Peyer's patch (tissue), 4 donors: ENCODE data around the gene KRTAP5-3. TPM values are rescaled to one million over a fixed set of nuclear protein-coding genes. Genes with fewer than 3 reads are reported as not detected.

Source experiments
- DNase-seq, 3 donors: peaks; one replicate each; pipeline ENCODE4 v3.0.0-alpha.2; 2017 to 2019
- H3K27ac ChIP-seq, 4 donors: fragments of 200-600 bp; sonication (generic); one replicate each; pipeline ENCODE4 v1.5.1; 2016 to 2019
- H3K27me3 ChIP-seq, 2 donors: fragments of 200-600 bp; sonication (generic); one replicate each; pipeline ENCODE4 v1.5.1; 2019
- H3K36me3 ChIP-seq, 3 donors: fragments of 200-600 bp; sonication (generic); one replicate each; pipeline ENCODE4 v1.5.1; 2016 to 2019
- H3K4me1 ChIP-seq, 4 donors: fragments of 200-600 bp; sonication (generic); one replicate each; pipeline ENCODE4 v1.5.1; 2016 to 2019
- H3K4me3 ChIP-seq, 4 donors: fragments of 200-600 bp; sonication (generic); 1 replicate in 3 of 4; 2 replicates in 1 of 4; pipeline ENCODE4 v1.5.1; 2016 to 2019; ENCODE audit warnings: mild to moderate bottlenecking in 1 of 4
- H3K9me3 ChIP-seq, 4 donors: fragments of 200-600 bp; sonication (generic); one replicate each; pipeline ENCODE4 v1.5.1; 2016 to 2019; ENCODE audit warnings: mild to moderate bottlenecking in 1 of 4
- POLR2A ChIP-seq, 2 donors: fragments of 450-650 bp; IDR thresholded peaks; one replicate each; pipeline ENCODE4 v1.5.1; 2017; ENCODE audit warnings: antibody characterized with exemption in 2 of 2, mild to moderate bottlenecking in 2 of 2, moderate library complexity in 2 of 2
- total RNA-seq, 4 donors: library from RNA; depleted of rRNA; stranded (reverse); fragments of >200 nt; gene quantifications; one replicate each; pipeline ENCODE4 v1.1.0, GENCODE V29; 2016
- TF ChIP-seq, protein P1 (sequence below), 6 experiments: fragments of 450-650 bp in 4 of 6; fragments of 200-600 bp in 2 of 6; sonication (generic) in 1 of 6; IDR thresholded peaks; one replicate each; pipeline ENCODE4 v1.5.1; 2017 to 2019; ENCODE audit warnings: antibody characterized with exemption in 6 of 6, mild to moderate bottlenecking in 3 of 6, moderate library complexity in 1 of 6

KRTAP5-3 gene
- total RNA-seq, 4 donors from 2014 or later = not detected

DNA sequence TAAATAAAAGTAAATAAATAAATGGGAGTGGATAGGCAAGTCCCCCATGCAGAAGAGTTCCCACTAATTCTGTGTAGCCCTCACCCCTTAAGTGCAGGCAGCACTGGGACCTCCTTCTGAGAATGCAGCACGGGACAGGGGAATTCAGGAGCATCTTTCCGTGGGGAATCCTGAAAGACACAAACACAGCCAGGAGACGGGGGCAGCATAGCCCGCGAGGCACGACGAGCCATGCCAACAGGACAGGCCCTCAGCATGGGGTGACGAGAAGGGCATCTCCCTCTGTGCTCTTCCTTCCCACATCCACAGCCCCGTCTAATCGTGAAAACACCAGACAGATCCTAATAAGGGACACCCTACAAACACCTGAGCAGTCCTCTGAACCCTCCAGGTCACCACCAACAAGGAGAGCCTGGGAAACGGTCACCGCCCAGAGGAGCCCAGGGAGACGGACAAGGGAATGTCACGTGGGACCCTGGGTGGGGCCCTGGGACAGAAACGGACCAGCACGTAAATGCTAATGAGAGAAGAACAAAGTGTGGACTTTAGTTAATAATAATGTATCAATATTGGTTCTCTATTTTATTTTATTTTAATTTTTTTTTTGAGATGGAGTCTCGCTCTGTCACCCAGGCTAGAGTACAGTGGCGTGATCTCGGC is 28.2 kb upstream of the KRTAP5-3 start:
- no peaks in the 10 kb centered on the region for H3K27me3 ChIP-seq
- H3K27ac ChIP-seq = no peak overlapping the region
- H3K9me3 ChIP-seq = no peaks in the 10 kb centered on the region
- no peak for TF ChIP-seq POLR2A (IDR thresholded peaks at IDR 0.05)
- TF ChIP-seq, protein P1, sequence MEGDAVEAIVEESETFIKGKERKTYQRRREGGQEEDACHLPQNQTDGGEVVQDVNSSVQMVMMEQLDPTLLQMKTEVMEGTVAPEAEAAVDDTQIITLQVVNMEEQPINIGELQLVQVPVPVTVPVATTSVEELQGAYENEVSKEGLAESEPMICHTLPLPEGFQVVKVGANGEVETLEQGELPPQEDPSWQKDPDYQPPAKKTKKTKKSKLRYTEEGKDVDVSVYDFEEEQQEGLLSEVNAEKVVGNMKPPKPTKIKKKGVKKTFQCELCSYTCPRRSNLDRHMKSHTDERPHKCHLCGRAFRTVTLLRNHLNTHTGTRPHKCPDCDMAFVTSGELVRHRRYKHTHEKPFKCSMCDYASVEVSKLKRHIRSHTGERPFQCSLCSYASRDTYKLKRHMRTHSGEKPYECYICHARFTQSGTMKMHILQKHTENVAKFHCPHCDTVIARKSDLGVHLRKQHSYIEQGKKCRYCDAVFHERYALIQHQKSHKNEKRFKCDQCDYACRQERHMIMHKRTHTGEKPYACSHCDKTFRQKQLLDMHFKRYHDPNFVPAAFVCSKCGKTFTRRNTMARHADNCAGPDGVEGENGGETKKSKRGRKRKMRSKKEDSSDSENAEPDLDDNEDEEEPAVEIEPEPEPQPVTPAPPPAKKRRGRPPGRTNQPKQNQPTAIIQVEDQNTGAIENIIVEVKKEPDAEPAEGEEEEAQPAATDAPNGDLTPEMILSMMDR (IDR thresholded peaks at IDR 0.05) = no peak
- no peak for DNase-seq
- H3K36me3 ChIP-seq = no peaks in the 10 kb centered on the region
- H3K4me3 ChIP-seq = no peak overlapping the region
- peaks cover 0 to 4% (median 0%) of the 10 kb centered on the region in 4 donors for H3K4me1 ChIP-seq

DNA sequence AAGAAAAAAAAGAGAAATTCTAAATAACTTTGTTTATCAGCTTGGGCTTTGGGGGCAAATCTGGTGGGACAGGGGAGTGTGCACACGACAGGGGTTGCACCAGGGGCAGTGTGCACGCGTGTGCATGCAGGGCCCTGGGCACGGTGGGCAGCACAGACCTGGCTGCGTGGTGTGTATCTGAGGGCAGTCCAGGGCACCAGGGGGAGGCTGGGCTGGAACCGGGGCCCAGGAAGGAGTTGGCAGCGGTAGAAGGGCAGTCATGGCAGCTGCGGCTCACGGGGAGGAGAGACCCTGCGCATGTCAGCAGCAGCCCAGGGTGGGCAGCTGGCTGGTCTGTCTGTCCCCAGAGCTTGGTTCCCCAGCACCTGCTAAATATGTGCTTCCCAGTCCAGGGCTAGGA is 25.6 kb upstream of the KRTAP5-3 start:
- H3K9me3 ChIP-seq = no peaks in the 10 kb centered on the region
- H3K27ac ChIP-seq = no peak overlapping the region
- no peaks in the 10 kb centered on the region for H3K36me3 ChIP-seq
- DNase-seq = no peak
- TF ChIP-seq, protein P1 (IDR thresholded peaks at IDR 0.05) = no peak
- no peak for TF ChIP-seq POLR2A (IDR thresholded peaks at IDR 0.05)
- no peaks in the 10 kb centered on the region for H3K4me1 ChIP-seq
- H3K27me3 ChIP-seq = no peaks in the 10 kb centered on the region
- H3K4me3 ChIP-seq = no peak overlapping the region

DNA sequence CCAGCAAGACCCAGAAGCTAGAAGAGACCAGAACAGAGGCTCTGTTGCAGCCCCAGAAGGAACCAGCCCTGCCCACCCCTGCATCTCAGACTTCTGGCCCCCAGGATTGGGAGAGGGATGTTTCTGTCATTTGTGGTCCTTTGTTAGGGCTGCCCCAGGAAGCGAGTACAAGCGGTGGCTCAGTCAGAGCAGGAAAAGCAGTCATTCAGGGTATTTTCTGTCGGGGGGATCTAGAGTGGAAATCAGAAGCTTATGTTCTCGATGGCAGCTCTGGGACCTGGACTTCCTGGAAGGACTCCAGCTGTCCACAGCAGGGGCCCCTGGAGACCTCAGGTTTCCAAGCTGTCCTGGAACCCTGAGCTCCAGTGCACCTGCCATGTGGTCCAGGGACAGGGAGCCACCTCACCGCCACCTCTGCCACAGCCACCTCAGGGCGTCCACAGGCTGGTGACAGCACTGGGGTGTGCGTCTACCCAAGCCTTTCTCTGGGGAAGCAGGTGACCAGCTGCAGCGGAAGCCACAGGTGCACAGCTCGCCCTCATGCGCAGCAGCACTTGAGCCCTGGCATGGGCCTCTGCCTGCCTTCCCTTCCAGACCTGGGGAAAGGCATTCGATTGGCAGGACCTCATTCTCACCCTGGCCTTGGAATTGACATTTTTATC is 23.9 kb upstream of the KRTAP5-3 start:
- no peak overlapping the region for H3K4me3 ChIP-seq
- H3K27ac ChIP-seq = no peak overlapping the region
- H3K27me3 ChIP-seq = no peaks in the 10 kb centered on the region
- DNase-seq = no peak
- TF ChIP-seq POLR2A (IDR thresholded peaks at IDR 0.05) = no peak
- TF ChIP-seq, protein P1 (IDR thresholded peaks at IDR 0.05) = no peak
- no peaks in the 10 kb centered on the region for H3K4me1 ChIP-seq
- no peaks in the 10 kb centered on the region for H3K9me3 ChIP-seq
- no peaks in the 10 kb centered on the region for H3K36me3 ChIP-seq

DNA sequence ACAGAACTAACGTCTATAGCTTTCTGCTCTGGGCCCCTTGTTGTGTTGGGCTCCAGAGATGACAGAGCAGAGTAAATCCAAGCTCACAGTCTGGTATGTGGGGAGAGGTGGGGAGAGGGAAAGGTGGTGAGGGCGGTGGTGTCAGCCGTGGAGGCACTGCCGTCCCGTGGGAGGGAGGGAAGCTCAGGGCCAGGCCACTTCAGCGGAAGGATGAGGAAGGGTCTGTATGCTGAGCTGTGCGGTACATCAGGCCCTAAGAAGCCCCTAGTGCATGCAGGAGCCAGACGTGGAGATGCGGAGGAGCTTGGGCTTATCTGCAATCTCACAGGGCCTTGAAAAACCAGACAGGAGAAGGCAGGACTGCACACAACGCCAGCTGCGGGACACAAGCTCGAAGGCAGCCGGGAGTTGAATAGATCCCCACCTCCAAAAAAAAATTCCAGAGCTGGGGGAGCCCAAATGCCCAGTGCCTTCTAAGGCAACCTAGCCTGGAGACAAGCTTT is 22.9 kb upstream of the KRTAP5-3 start:
- DNase-seq = no peak
- H3K9me3 ChIP-seq = no peaks in the 10 kb centered on the region
- H3K27me3 ChIP-seq = no peaks in the 10 kb centered on the region
- no peak overlapping the region for H3K27ac ChIP-seq
- no peaks in the 10 kb centered on the region for H3K36me3 ChIP-seq
- no peaks in the 10 kb centered on the region for H3K4me1 ChIP-seq
- TF ChIP-seq, protein P1 (IDR thresholded peaks at IDR 0.05) = no peak
- no peak for TF ChIP-seq POLR2A (IDR thresholded peaks at IDR 0.05)
- no peak overlapping the region for H3K4me3 ChIP-seq

DNA sequence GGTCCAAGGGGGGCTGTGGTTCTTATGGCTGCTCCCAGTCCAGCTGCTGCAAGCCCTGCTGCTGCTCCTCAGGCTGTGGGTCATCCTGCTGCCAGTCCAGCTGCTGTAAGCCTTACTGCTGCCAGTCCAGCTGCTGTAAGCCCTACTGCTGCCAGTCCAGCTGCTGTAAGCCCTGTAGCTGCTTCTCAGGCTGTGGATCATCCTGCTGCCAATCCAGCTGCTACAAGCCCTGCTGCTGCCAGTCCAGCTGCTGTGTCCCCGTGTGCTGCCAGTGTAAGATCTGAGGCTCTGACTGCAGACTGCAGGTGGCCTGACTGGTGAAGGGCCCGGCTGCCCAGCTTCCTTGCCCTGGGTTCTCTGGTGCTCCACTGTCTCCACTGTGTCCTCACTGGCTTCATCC is 22.0 kb upstream of the KRTAP5-3 start:
- H3K36me3 ChIP-seq = no peaks in the 10 kb centered on the region

More for the DNA sequence above, 22.0 kb upstream of the KRTAP5-3 start:
- no peak overlapping the region for H3K4me3 ChIP-seq
- DNase-seq = no peak
- no peak overlapping the region for H3K27ac ChIP-seq
- H3K27me3 ChIP-seq = no peaks in the 10 kb centered on the region
- TF ChIP-seq POLR2A (IDR thresholded peaks at IDR 0.05) = no peak
- TF ChIP-seq, protein P1 (IDR thresholded peaks at IDR 0.05) = no peak
- no peaks in the 10 kb centered on the region for H3K4me1 ChIP-seq
- no peaks in the 10 kb centered on the region for H3K9me3 ChIP-seq
